Measurements from ENCODE around the gene EXOSC5.

Gene EXOSC5

GRCh38 chr19:41395355-41395754, 1.8 kb downstream of the EXOSC5 start:
- TF ChIP-seq EZH2 (IDR thresholded peaks at IDR 0.05; ENCODE audit: borderline replicate concordance, low read depth, low read length, severe bottlenecking) (no peak), CTCF (IDR thresholded peaks at IDR 0.05; ENCODE audit: borderline replicate concordance, extremely low read depth, low read length, poor library complexity, severe bottlenecking) (no peak)
- peak overlapping the region in 1 of 2 experiments; percentile 85; a peak in 1 of 4 replicates for H3K4me3 ChIP-seq (ENCODE audit: low read depth in 1 of 2, low read length in 2 of 2)
- H3K27ac ChIP-seq (ENCODE audit: low read length) = no peak overlapping the region
- peak overlapping the region; percentile 93 for H3K4me2 ChIP-seq (ENCODE audit: insufficient read depth, low read length)
- DNase-seq (no peak), ATAC-seq (ENCODE audit: insufficient read depth, low read depth) (no peak)
- peaks cover 7% of the 10 kb centered on the region; the same call in 1 of the 2 replicates for H4K20me1 ChIP-seq (ENCODE audit: insufficient read depth, low read length)
- H3K79me2 ChIP-seq (ENCODE audit: insufficient read depth, low read length) = peaks cover 56% of the 10 kb centered on the region
- H3K4me1 ChIP-seq (ENCODE audit: insufficient read depth, low read length) = peaks cover 33% of the 10 kb centered on the region
- no peaks in the 10 kb centered on the region for H3K9me3 ChIP-seq (ENCODE audit: insufficient read depth, low read length, severe bottlenecking)
- H2AFZ ChIP-seq (ENCODE audit: low read depth, low read length) = no peak overlapping the region
- peaks cover 23% of the 10 kb centered on the region for H3K36me3 ChIP-seq (ENCODE audit: insufficient read depth, low read length)
- no peaks in the 10 kb centered on the region for H3K27me3 ChIP-seq (ENCODE audit: insufficient read depth, low read length, poor library complexity)
- H3K9ac ChIP-seq (ENCODE audit: low read depth, low read length) = no peak overlapping the region

GRCh38 chr19:41392775-41393174, 4.4 kb downstream of the EXOSC5 start:
- H4K20me1 ChIP-seq (ENCODE audit: insufficient read depth, low read length) = peaks cover 7% of the 10 kb centered on the region; the same call in 1 of the 2 replicates
- H3K27ac ChIP-seq (ENCODE audit: low read length) = no peak overlapping the region
- peaks cover 17% of the 10 kb centered on the region for H3K4me1 ChIP-seq (ENCODE audit: insufficient read depth, low read length)
- H3K4me2 ChIP-seq (ENCODE audit: insufficient read depth, low read length) = no peak overlapping the region
- H3K4me3 ChIP-seq (ENCODE audit: low read depth in 1 of 2, low read length in 2 of 2) = no peak overlapping the region
- H3K79me2 ChIP-seq (ENCODE audit: insufficient read depth, low read length) = peaks cover 33% of the 10 kb centered on the region
- ATAC-seq (ENCODE audit: insufficient read depth, low read depth) = no peak
- H3K9ac ChIP-seq (ENCODE audit: low read depth, low read length) = no peak overlapping the region
- H3K27me3 ChIP-seq (ENCODE audit: insufficient read depth, low read length, poor library complexity) = no peaks in the 10 kb centered on the region
- no peaks in the 10 kb centered on the region for H3K9me3 ChIP-seq (ENCODE audit: insufficient read depth, low read length, severe bottlenecking)
- peaks cover 44% of the 10 kb centered on the region for H3K36me3 ChIP-seq (ENCODE audit: insufficient read depth, low read length)
- no peak overlapping the region for H2AFZ ChIP-seq (ENCODE audit: low read depth, low read length)
- TF ChIP-seq EZH2 (IDR thresholded peaks at IDR 0.05; ENCODE audit: borderline replicate concordance, low read depth, low read length, severe bottlenecking) (no peak), CTCF (IDR thresholded peaks at IDR 0.05; ENCODE audit: borderline replicate concordance, extremely low read depth, low read length, poor library complexity, severe bottlenecking) (no peak)
- no peak for DNase-seq

- Histone ChIP-seq H2AFZ (ENCODE audit: low read depth, low read length) (no peak overlapping the region), H3K27ac (ENCODE audit: low read length) (no peak overlapping the region), H3K4me1 (ENCODE audit: insufficient read depth, low read length) (peaks cover 17% of the 10 kb centered on the region), H3K36me3 (ENCODE audit: insufficient read depth, low read length) (peaks cover 55% of the 10 kb centered on the region), H3K4me2 (ENCODE audit: insufficient read depth, low read length) (no peak overlapping the region), H3K4me3 (ENCODE audit: low read depth in 1 of 2, low read length in 2 of 2) (no peak overlapping the region), H3K9me3 (ENCODE audit: insufficient read depth, low read length, severe bottlenecking) (no peaks in the 10 kb centered on the region), H3K27me3 (ENCODE audit: insufficient read depth, low read length, poor library complexity) (no peaks in the 10 kb centered on the region), H3K79me2 (ENCODE audit: insufficient read depth, low read length) (peaks cover 26% of the 10 kb centered on the region), H3K9ac (ENCODE audit: low read depth, low read length) (no peak overlapping the region), H4K20me1 (ENCODE audit: insufficient read depth, low read length) (peaks cover 7% of the 10 kb centered on the region; the same call in 1 of the 2 replicates)
- ATAC-seq (ENCODE audit: insufficient read depth, low read depth) (no peak), DNase-seq (no peak)
- TF ChIP-seq EZH2 (IDR thresholded peaks at IDR 0.05; ENCODE audit: borderline replicate concordance, low read depth, low read length, severe bottlenecking) (no peak), CTCF (IDR thresholded peaks at IDR 0.05; ENCODE audit: borderline replicate concordance, extremely low read depth, low read length, poor library complexity, severe bottlenecking) (no peak)
Observed at GRCh38 chr19:41391618-41392017, 5.5 kb downstream of the EXOSC5 start.

- ATAC-seq (ENCODE audit: insufficient read depth, low read depth) (no peak), DNase-seq (no peak)
- Histone ChIP-seq H3K4me1 (ENCODE audit: insufficient read depth, low read length) (no peaks in the 10 kb centered on the region), H2AFZ (ENCODE audit: low read depth, low read length) (no peak overlapping the region), H3K4me2 (ENCODE audit: insufficient read depth, low read length) (no peak overlapping the region), H3K9me3 (ENCODE audit: insufficient read depth, low read length, severe bottlenecking) (no peaks in the 10 kb centered on the region), H4K20me1 (ENCODE audit: insufficient read depth, low read length) (no peaks in the 10 kb centered on the region; the same call in 1 of the 2 replicates), H3K79me2 (ENCODE audit: insufficient read depth, low read length) (no peaks in the 10 kb centered on the region), H3K36me3 (ENCODE audit: insufficient read depth, low read length) (peaks cover 69% of the 10 kb centered on the region), H3K27me3 (ENCODE audit: insufficient read depth, low read length, poor library complexity) (no peaks in the 10 kb centered on the region), H3K4me3 (ENCODE audit: low read depth in 1 of 2, low read length in 2 of 2) (no peak overlapping the region), H3K9ac (ENCODE audit: low read depth, low read length) (no peak overlapping the region), H3K27ac (ENCODE audit: low read length) (no peak overlapping the region)
- TF ChIP-seq CTCF (IDR thresholded peaks at IDR 0.05; ENCODE audit: borderline replicate concordance, extremely low read depth, low read length, poor library complexity, severe bottlenecking) (no peak), EZH2 (IDR thresholded peaks at IDR 0.05; ENCODE audit: borderline replicate concordance, low read depth, low read length, severe bottlenecking) (no peak)
Observed at GRCh38 chr19:41386442-41386841, 10.7 kb downstream of the EXOSC5 start.
